Parathyroid adenoma (tissue), 2 donors: Measurements from ENCODE around the gene MCAM.

Experiments used
- H2AFZ ChIP-seq: fragments of 300-600 bp; sonication (generic); one replicate; pipeline ENCODE4 v1.7.0; 2017; ENCODE audit warnings: antibody characterized with exemption, mild to moderate bottlenecking
- H3K27ac ChIP-seq: fragments of 300-600 bp; sonication (generic); one replicate; pipeline ENCODE4 v1.7.0; 2017
- H3K27me3 ChIP-seq: fragments of 300-600 bp; sonication (generic); one replicate; pipeline ENCODE4 v1.7.0; 2017; ENCODE audit warnings: low read length; ENCODE audit not compliant: control insufficient read depth, insufficient read depth
- H3K36me3 ChIP-seq: fragments of 300-600 bp; sonication (generic); one replicate; pipeline ENCODE4 v1.7.0; 2017; ENCODE audit warnings: low read length; ENCODE audit not compliant: control insufficient read depth, insufficient read depth
- H3K4me1 ChIP-seq: fragments of 300-600 bp; sonication (generic); one replicate; pipeline ENCODE4 v1.7.0; 2017; ENCODE audit warnings: control low read depth
- H3K4me2 ChIP-seq: fragments of 300-600 bp; sonication (generic); one replicate; pipeline ENCODE4 v1.7.0; 2017; ENCODE audit warnings: low read length
- H3K4me3 ChIP-seq: fragments of 300-600 bp; sonication (generic); one replicate; pipeline ENCODE4 v1.7.0; 2017; ENCODE audit warnings: low read depth, low read length
- H3K79me2 ChIP-seq: fragments of 300-600 bp; sonication (generic); one replicate; pipeline ENCODE4 v1.7.0; 2017; ENCODE audit warnings: control low read depth
- H3K9ac ChIP-seq: fragments of 300-600 bp; sonication (generic); one replicate; pipeline ENCODE4 v1.7.0; 2017; ENCODE audit warnings: mild to moderate bottlenecking
- H3K9me3 ChIP-seq: fragments of 300-600 bp; sonication (generic); one replicate; pipeline ENCODE4 v1.7.0; 2017; ENCODE audit warnings: low read length; ENCODE audit not compliant: control insufficient read depth
- CTCF ChIP-seq: fragments of 300-600 bp; sonication (generic); IDR thresholded peaks from one replicate; pipeline ENCODE4 v1.7.0; 2017; ENCODE audit warnings: antibody characterized with exemption, mild to moderate bottlenecking
- donor health status: primary hyperparathyroidism.

The MCAM gene

GRCh38 chr11:119315131-119316015 lies 1.6 kb downstream of the MCAM start:
- H3K27ac ChIP-seq: no peak overlapping the region
- no peaks in the 10 kb centered on the region for H3K27me3 ChIP-seq

GRCh38 chr11:119314726-119315125 lies 2.2 kb downstream of the MCAM start:
- Histone ChIP-seq H3K27ac (no peak overlapping the region), H3K4me2 (no peak overlapping the region), H3K9ac (no peak overlapping the region), H3K27me3 (no peaks in the 10 kb centered on the region), H3K4me3 (no peak overlapping the region), H3K4me1 (no peaks in the 10 kb centered on the region), H3K9me3 (no peaks in the 10 kb centered on the region), H3K36me3 (no peaks in the 10 kb centered on the region), H3K79me2 (no peaks in the 10 kb centered on the region), H2AFZ (no peak overlapping the region)
- TF ChIP-seq CTCF: no peak

More at GRCh38 chr11:119315131-119316015, 1.6 kb downstream of the MCAM start:
- Histone ChIP-seq H3K4me3 (peak overlapping the region; percentile 34), H3K4me2 (peak overlapping the region; percentile 36), H3K79me2 (no peaks in the 10 kb centered on the region), H2AFZ (peak overlapping the region; percentile 25), H3K4me1 (no peaks in the 10 kb centered on the region), H3K9ac (no peak overlapping the region), H3K9me3 (no peaks in the 10 kb centered on the region), H3K36me3 (no peaks in the 10 kb centered on the region)
- TF ChIP-seq CTCF: no peak

- Histone ChIP-seq H3K9me3 (no peaks in the 10 kb centered on the region), H3K36me3 (no peaks in the 10 kb centered on the region), H3K9ac (no peak overlapping the region), H3K79me2 (no peaks in the 10 kb centered on the region), H3K4me3 (no peak overlapping the region), H3K27ac (no peak overlapping the region), H3K27me3 (no peaks in the 10 kb centered on the region), H3K4me1 (no peaks in the 10 kb centered on the region), H2AFZ (no peak overlapping the region), H3K4me2 (no peak overlapping the region)
- TF ChIP-seq CTCF: no peak
Measured at GRCh38 chr11:119310682-119311052, 6.3 kb downstream of the MCAM start.

GRCh38 chr11:119309953-119310681 lies 6.8 kb downstream of the MCAM start:
- no peaks in the 10 kb centered on the region for H3K4me1 ChIP-seq
- H3K4me3 ChIP-seq: no peak overlapping the region
- no peaks in the 10 kb centered on the region for H3K9me3 ChIP-seq
- H3K79me2 ChIP-seq: no peaks in the 10 kb centered on the region
- H3K36me3 ChIP-seq: no peaks in the 10 kb centered on the region
- no peak overlapping the region for H3K4me2 ChIP-seq
- no peak overlapping the region for H2AFZ ChIP-seq
- H3K27ac ChIP-seq: no peak overlapping the region
- TF ChIP-seq CTCF: no peak
- no peaks in the 10 kb centered on the region for H3K27me3 ChIP-seq
- H3K9ac ChIP-seq: no peak overlapping the region
